Caco-2 (cell line): Measurements from ENCODE around the gene NR2C1. TPM values are rescaled to one million over a fixed set of nuclear protein-coding genes. Genes with fewer than 3 reads are reported as not detected.

Source experiments
- BruUV-seq: library from RNA; stranded (reverse); fragments of 400-500 nt; replicated peaks from 2 replicates; lab custom pipeline; 2021; lab: Mats Ljungman, UMichigan
- CTCF ChIA-PET: fragments of 300-600 bp; sonication (Branson Sonifier 250); formaldehyde crosslinking; loops from one replicate; lab custom pipeline; 2022; ENCODE audit warnings: antibody characterized with exemption; lab: Charles Lee
- POLR2A ChIA-PET: fragments of 300-600 bp; sonication (Branson Sonifier 250); formaldehyde crosslinking; loops from one replicate; lab custom pipeline; 2022; ENCODE audit warnings: antibody characterized with exemption; lab: Charles Lee
- DNase-seq, 2 experiments: peaks; one replicate each; pipeline versions ENCODE4 v3.0.0 to v3.0.0-alpha.2; 2020 to 2022
- H3K27me3 ChIP-seq: replicated peaks from 2 replicates; pipeline ENCODE4 v1.6.0; 2011; ENCODE audit warnings: low read length; ENCODE audit not compliant: control insufficient read depth, insufficient read depth
- H3K36me3 ChIP-seq: 2 replicates; pipeline ENCODE4 v1.5.1; 2011; ENCODE audit warnings: low read length; ENCODE audit not compliant: control insufficient read depth, insufficient read depth
- H3K4me1 ChIP-seq: fragments of 250-450 bp; sonication (Bioruptor Pico); 2 replicates; pipeline ENCODE4 v1.5.1; 2020; ENCODE audit warnings: mild to moderate bottlenecking
- H3K4me3 ChIP-seq: 2 replicates; pipeline ENCODE4 v1.5.1; 2011; ENCODE audit warnings: low read depth, mild to moderate bottlenecking, control low read depth, low read length
- H3K9me3 ChIP-seq: fragments of 250-450 bp; sonication (Bioruptor Pico); 2 replicates; pipeline ENCODE4 v1.5.1; 2020; ENCODE audit warnings: mild to moderate bottlenecking, moderate library complexity
- H3K27ac Mint-ChIP-seq: one replicate; pipeline ENCODE4 v1.8.0; 2022; ENCODE audit warnings: mixed read lengths; ENCODE audit not compliant: unreplicated experiment
- H3K27me3 Mint-ChIP-seq: one replicate; pipeline ENCODE4 v1.8.0; 2022; ENCODE audit warnings: mixed read lengths; ENCODE audit not compliant: insufficient read depth, unreplicated experiment
- H3K36me3 Mint-ChIP-seq: one replicate; pipeline ENCODE4 v1.8.0; 2022; ENCODE audit warnings: mild to moderate bottlenecking, mixed read lengths; ENCODE audit not compliant: insufficient read depth, unreplicated experiment
- H3K4me1 Mint-ChIP-seq: one replicate; pipeline ENCODE4 v1.8.0; 2022; ENCODE audit warnings: low read depth, mixed read lengths; ENCODE audit not compliant: unreplicated experiment
- H3K4me3 Mint-ChIP-seq: one replicate; pipeline ENCODE4 v1.8.0; 2022; ENCODE audit warnings: mild to moderate bottlenecking, moderate library complexity, mixed read lengths; ENCODE audit not compliant: unreplicated experiment
- H3K9me3 Mint-ChIP-seq: one replicate; pipeline ENCODE4 v1.8.0; 2022; ENCODE audit warnings: mixed read lengths; ENCODE audit not compliant: unreplicated experiment
- CTCF ChIP-seq, 2 experiments: fragments of 200-600 bp in 1 of 2; IDR thresholded peaks; 1 replicate in 1 of 2; 2 replicates in 1 of 2; pipeline versions ENCODE4 v1.5.1 to v1.8.0; 2011 to 2022; ENCODE audit warnings: antibody characterized with exemption in 1 of 2, control low read depth in 1 of 2, inconsistent platforms in 1 of 2, low read depth in 1 of 2, low read length in 1 of 2, mild to moderate bottlenecking in 1 of 2, moderate library complexity in 1 of 2; ENCODE audit not compliant: insufficient read depth in 1 of 2, severe bottlenecking in 1 of 2, unreplicated experiment in 1 of 2
- intact Hi-C: fragments of 100-400 bp; cut with micrococcal nuclease; formaldehyde crosslinking; loops from one replicate; pipeline ENCODE4 v1.10.0; 2022; ENCODE audit not compliant: unreplicated experiment
- total RNA-seq: library from RNA; stranded (reverse); gene quantifications from 2 replicates; pipeline ENCODE4 v1.2.3, GENCODE V29; 2022

NR2C1 gene
- total RNA-seq, 1 experiment from 2014 or later, result 51.1 TPM

DNA sequence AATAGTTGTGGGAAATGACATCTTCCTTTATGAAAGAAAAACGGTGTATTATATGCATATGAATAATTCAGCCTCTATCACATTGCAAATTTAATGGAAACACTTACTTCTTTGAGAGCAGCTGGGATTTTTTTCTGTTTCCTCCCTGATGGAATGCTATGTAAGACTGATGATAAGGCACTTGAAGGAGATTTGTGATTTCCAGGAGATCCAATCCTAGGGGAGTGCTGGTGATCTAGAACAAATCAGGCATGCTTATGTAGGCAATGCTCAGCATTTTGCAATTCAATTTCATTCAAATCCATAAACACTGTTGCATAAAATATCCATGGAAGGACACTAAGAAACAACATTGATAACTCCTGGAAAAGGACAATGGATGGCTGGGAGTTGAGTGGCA, 16.0 kb upstream of the NR2C1 start:
- no peaks in the 10 kb centered on the region for H3K27me3 Mint-ChIP-seq
- TF ChIP-seq CTCF (IDR thresholded peaks at IDR 0.05; ENCODE audit: insufficient read depth in 1 of 2, low read depth in 1 of 2, low read length in 1 of 2, severe bottlenecking in 1 of 2, unreplicated experiment in 1 of 2), result no peak
- no peak overlapping the region for H3K27ac Mint-ChIP-seq
- peaks cover 18% of the 10 kb centered on the region for H3K4me1 ChIP-seq
- no peaks in the 10 kb centered on the region for H3K9me3 Mint-ChIP-seq
- DNase-seq, result no peak
- no peaks in the 10 kb centered on the region for H3K27me3 ChIP-seq
- H3K4me1 Mint-ChIP-seq, result peaks cover 14% of the 10 kb centered on the region
- CTCF ChIA-PET, result no interaction called here
- peaks cover 3% of the 10 kb centered on the region for H3K36me3 ChIP-seq
- POLR2A ChIA-PET, result interaction anchor here (0.6 kb wide), 1 partner anchor 64 kb away, joined by 3 read pairs; no protein-coding TSS in a partner anchor
- H3K4me3 ChIP-seq, result no peak overlapping the region
- H3K36me3 Mint-ChIP-seq, result peaks cover 54% of the 10 kb centered on the region
- intact Hi-C loops, result no loop called here
- no TSS peak for BruUV-seq
- no peaks in the 10 kb centered on the region for H3K9me3 ChIP-seq
- no peak overlapping the region for H3K4me3 Mint-ChIP-seq

- Mint-ChIP-seq H3K36me3 (peaks cover 53% of the 10 kb centered on the region), H3K4me1 (peaks cover 24% of the 10 kb centered on the region), H3K9me3 (no peaks in the 10 kb centered on the region), H3K27me3 (no peaks in the 10 kb centered on the region), H3K4me3 (no peak overlapping the region), H3K27ac (no peak overlapping the region)
- intact Hi-C loops, result no loop called here
- ChIA-PET CTCF (no interaction called here), POLR2A (no interaction called here)
- TF ChIP-seq CTCF (IDR thresholded peaks at IDR 0.05; ENCODE audit: insufficient read depth in 1 of 2, low read depth in 1 of 2, low read length in 1 of 2, severe bottlenecking in 1 of 2, unreplicated experiment in 1 of 2), result no peak
- peaks cover 3% of the 10 kb centered on the region for H3K36me3 ChIP-seq
- no TSS peak for BruUV-seq
- H3K4me3 ChIP-seq, result no peak overlapping the region
- no peaks in the 10 kb centered on the region for H3K9me3 ChIP-seq
- H3K27me3 ChIP-seq, result no peaks in the 10 kb centered on the region
- DNase-seq, result no peak
- H3K4me1 ChIP-seq, result peaks cover 29% of the 10 kb centered on the region
These were observed 15.0 kb upstream of the NR2C1 start for GRCh38 chr12:95088379-95088778.

- ChIA-PET POLR2A (interaction anchor here (0.5 kb wide), 1 partner anchor 18 kb away, joined by 12 read pairs; no protein-coding TSS in a partner anchor), CTCF (interaction anchor here (2.5 kb wide), 1 partner anchor 13 kb away, joined by 18 read pairs; the partner anchor contains the start of gene NR2C1)
- BruUV-seq, result no TSS peak
- Mint-ChIP-seq H3K36me3 (peaks cover 51% of the 10 kb centered on the region), H3K27ac (peak overlapping the region; percentile 42), H3K4me3 (no peak overlapping the region), H3K9me3 (no peaks in the 10 kb centered on the region), H3K4me1 (peaks cover 24% of the 10 kb centered on the region), H3K27me3 (no peaks in the 10 kb centered on the region)
- Histone ChIP-seq H3K9me3 (no peaks in the 10 kb centered on the region), H3K27me3 (no peaks in the 10 kb centered on the region), H3K4me1 (peaks cover 33% of the 10 kb centered on the region), H3K4me3 (no peak overlapping the region), H3K36me3 (peaks cover 3% of the 10 kb centered on the region)
- TF ChIP-seq CTCF (IDR thresholded peaks at IDR 0.05; ENCODE audit: insufficient read depth in 1 of 2, low read depth in 1 of 2, low read length in 1 of 2, severe bottlenecking in 1 of 2, unreplicated experiment in 1 of 2), result no peak
- intact Hi-C loops, result no loop called here
- no peak for DNase-seq
These were observed 12.2 kb upstream of the NR2C1 start for GRCh38 chr12:95085612-95086011.
